T-helper 1 cell treated with Interleukin-12 subunit alpha and Interleukin-12 subunit beta and Interleukin-4 antibody, amounts not matched to agents 30 ng/mL and 1 ng/mL, for 36 hours (primary cell): ENCODE data around the gene CEACAM18. TPM values are rescaled to one million over a fixed set of nuclear protein-coding genes. Genes with fewer than 3 reads are reported as not detected.
"Not testable (repeated sequence)": the region's sequence is repeated elsewhere in the genome, so short reads cannot be mapped to it uniquely, and the experiment has no call there.

Experiments used
- intact Hi-C: fragments of 100-400 bp; cut with micrococcal nuclease; formaldehyde crosslinking; loops from one replicate; pipeline ENCODE4 v1.15.1; 2024
- total RNA-seq: library from RNA; stranded (reverse); gene quantifications from 2 replicates; pipeline ENCODE4 v1.2.3, GENCODE V29; 2022

The CEACAM18 gene
- total RNA-seq = not detected in 2 replicates

DNA sequence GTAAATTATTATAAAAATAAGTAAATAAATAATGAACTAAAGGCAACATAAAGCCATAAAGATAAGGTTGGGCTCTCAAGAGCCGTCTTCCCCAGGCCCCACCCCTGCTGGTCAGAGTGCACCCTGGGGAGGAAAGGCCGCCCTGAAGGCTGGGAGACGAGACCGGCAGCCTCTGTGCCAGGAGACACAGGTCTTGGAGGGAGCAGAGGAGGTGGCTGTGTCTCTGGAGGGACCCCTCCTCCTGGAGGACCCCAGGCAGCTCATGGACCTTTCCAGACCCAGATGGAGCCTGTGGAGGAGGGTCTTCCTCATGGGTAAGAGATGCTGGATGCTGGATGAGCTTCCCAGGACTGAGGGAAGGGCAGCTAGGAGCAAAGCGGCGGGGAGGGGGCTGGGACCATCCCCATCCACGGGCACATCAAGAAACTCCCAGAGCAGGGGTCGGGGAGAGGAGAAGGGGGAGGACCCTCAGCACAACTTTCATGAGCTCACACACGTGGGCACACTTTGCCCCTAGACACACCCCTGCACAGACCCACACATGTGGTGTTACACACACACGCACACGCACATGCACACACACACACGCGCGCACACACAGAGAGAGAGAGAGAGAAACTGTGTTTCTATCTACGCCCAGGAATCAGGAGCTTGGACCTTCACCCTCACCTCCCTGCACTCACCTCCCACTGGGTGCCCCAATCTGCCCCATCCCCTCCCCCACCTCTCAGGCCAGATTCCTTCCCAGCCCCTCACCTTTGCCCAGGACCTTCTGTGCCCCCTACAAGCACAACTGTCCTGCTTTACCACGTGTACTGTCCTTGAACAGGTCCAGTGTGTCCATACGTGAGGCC lies at the start of gene CEACAM18:
CEACAM18 (plus strand) TSS at position 159 of the 854 bp plus-strand sequence.
- intact Hi-C loops = no loop called here

DNA sequence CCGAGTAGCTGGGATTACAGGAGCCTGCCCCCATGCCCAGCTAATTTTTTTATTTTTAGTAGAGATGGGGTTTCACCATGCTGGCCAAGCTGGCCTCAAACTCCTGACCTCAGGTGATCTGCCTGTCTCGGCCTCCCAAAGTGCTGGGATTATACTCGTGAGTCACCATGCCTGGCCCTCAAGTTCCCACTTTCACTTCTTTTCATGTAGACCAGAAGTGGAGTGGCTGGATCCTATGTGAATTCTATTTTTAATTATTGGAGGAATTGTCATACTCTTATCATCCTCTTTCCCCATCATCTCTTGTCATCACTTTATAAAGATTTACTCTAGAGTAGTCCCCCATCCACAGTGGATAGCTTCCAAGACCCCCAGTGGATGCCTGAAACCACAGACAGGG lies 48.1 kb upstream of the CEACAM18 start:
- intact Hi-C loops = no loop called here

DNA sequence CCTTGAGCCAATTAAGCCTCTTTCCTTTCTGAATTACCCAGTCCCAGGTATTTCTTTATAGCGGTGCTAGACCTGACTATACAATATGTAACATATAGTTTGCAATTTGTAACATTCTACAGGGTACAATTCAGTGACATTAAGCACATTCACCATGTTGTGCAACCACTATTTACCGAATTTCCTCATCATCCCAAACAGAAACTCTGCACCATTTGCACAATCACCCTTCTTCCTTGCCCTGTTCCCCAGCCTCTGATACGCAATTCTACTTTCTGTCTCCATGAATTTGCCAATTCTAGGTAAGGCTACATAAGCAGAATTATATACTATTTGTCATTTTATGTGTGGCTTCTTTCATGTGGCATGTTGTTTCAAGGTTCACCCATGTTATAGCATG lies 47.2 kb upstream of the CEACAM18 start:
- intact Hi-C loops = no loop called here

DNA sequence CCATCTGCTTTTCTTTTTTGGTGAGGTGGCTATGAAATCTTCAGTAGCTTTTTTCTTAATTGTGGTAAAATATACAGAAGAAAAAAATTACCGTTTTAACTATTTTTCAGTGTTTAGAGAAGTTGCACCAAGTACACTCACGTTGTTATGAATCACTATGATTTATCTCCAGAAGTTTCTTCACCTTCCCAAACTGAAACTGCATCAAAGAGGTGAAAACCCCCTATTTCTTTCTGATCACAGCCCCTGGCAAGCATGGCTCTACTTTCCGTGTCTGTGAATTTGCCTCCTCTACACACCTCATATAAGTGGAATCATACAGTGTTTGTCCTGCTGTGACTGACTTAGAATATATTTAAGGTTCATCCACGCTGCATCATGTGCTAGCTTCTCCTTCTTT lies 45.3 kb upstream of the CEACAM18 start:
- intact Hi-C loops = no loop called here

DNA sequence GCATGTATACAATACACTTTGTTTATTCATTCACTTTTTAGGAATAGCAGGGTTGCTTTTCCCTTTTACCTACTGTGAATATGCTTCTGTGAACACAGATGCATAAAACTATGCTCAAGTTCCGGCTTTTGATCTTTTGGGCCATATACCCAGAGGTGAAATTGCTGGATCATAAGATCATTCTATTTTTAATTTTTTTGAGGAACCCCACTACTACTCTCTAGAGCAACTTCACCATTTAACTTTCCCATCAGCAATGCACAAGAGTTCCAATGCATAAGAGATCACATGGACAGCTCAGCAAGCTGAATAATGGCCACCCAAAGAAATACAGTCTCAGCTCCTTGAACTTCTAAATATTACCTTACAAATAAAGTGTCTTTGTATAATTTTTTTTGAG lies 43.9 kb upstream of the CEACAM18 start:
- intact Hi-C loops = no loop called here

DNA sequence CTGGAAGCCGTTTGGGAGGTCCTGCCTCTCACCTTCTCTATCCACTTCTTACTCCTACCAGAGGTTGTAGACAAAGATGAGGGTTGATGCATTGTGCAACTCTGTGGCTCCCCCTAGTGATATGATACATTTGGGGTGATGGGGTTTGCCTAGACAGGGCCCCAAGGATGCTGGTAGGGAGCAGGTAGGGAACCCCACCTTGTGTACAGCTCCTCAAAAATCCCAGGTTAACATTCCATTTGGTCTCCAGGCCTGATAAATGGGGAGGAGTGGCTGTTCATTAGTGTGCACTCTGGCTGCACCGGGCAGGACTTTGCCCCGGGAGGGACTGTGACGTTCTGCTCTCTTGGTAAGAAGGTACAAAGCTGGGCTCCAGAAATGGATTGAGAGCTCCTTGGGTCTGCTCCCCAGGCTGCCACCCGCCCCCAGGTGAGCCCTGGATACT lies 39.3 kb upstream of the CEACAM18 start:
- intact Hi-C loops = loop anchor here (1.0 kb wide), 2 partner anchors 41 to 100 kb away; no protein-coding TSS in a partner anchor

DNA sequence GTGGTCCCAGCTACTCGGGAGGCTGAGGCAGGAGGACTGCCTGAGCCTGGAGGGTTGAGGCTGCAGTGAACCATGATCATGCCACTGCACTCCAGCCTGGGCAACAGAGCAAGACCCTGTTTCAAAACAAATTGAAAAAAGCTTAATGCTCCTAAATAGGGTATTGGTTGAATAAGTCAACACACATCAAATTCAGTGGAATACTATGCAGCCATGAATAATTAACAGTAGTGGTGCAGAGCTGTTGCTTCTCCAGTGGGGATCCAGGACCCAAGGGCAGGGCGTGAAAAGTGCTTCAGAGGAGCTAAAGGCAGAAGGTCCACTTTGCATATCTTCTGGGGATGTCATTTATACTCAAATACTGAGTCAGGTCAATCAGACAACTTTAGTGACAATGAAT lies 38.3 kb upstream of the CEACAM18 start:
- intact Hi-C loops = loop anchor here (2.0 to 5.0 kb wide), 3 partner anchors 183 to 333 kb away; partner anchors contain the start of gene CTU1

DNA sequence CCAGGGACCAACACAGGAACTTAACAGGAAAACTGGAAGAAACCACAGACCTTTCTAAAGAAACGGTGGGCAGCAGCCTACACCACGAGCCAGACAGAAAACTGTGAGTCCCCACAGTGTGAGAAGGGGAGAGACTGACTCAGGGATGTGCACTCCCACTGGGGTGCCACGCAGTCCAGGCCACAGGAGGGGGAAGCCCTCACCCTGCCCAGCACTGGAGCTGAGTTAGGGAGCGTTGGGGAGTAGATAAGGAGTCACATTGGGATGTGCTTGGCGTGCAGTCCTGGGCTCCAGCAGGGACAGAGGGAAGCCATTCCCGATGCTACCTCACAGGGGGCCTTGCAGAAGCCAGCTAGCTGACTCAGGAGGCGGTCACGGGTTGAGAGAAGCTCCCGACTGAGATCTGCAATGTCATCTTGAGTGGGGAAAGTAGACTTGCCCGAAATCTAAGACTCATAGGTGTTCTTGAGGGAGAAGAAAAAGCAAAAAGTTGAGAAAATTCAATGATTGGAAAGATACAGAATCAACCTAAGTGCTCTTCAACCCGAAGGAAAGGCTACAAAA lies 37.4 kb upstream of the CEACAM18 start:
- intact Hi-C loops = loop anchor here (1.0 to 5.0 kb wide), 7 partner anchors 19 to 334 kb away; partner anchors contain the start of gene CTU1

DNA sequence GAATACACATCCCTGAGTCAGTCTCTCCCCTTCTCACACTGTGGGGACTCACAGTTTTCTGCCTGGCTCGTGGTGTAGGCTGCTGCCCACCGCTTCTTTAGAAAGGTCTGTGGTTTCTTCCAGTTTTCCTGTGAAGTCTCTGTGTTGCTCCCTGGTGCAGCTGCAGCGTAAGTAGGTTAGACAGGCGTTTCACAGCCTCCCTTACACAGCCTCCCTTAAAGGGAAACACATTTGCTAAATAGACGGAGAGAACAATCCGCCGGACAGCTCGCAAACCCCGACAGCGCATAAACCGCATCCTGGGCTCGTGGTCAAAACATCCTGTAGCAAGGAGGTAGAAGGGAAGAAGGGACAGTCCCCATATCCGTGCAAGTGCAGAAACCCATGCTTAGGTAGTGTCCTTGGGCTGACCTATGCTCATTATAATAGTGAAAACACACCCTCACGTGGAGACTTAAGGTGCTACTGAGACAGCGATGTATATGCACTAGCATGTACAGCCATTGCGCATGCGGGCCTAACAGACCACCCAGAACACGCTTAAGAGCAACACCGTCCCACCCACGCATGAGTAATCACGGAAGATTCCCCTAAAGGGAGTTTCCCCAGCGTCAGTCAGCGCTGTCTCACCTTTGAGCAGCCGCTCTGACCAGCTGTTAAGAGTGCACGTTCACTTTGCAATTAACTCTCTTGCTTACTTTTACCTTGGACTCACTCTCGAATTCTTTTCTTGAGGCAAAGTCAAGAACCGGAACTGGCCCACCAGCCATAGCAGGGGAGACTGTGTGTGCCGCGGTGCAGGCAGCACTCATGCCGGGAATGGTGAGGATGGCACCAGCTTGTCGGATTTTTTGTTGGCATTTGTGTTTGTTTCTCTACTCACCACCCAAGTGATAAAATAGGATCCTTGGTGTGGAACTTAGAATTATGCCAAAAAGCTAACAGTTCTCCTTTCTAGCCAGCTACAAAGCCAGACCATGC lies 36.6 kb upstream of the CEACAM18 start:
- intact Hi-C loops = loop anchor here (1.0 to 5.0 kb wide), 7 partner anchors 19 to 334 kb away; partner anchors contain the start of gene CTU1

DNA sequence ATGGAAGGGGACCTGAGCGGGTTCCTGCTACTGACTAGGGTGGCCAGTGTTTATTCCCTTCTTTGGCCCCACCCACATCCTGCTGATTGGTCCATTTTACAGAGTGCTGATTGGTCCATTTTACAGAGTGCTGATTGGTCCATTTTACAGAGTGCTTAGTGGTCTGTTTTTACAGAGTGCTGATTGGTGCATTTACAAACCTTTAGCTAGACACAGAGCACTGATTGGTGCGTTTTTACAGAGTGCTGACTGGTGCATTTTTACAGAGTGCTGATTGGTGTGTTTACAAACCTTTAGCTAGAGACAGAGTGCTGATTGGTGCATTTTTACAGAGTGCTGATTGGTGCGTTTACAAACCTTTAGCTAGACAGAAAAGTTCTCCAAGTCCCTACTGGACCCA lies 30.8 kb upstream of the CEACAM18 start:
- intact Hi-C loops = not testable (repeated sequence)

DNA sequence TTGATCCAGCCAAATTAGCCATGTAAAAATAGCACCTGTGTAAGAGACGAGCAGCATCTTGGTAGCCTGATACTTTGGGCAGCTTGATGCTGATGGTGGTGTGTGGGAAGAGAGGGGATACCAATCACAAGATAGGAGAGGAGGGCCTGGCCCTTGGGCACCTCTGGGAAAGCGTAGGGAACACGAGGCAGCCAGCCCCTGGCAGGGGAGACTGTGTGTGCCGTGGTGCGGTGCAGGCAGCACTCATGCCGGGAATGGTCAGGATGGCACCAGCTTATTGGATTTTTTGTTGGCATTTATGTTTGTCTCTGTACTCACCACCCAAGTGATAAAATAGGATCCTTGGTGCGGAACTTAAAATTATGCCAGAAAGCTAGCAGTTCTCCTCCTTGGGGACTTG lies 30.3 kb upstream of the CEACAM18 start:
- intact Hi-C loops = no loop called here

DNA sequence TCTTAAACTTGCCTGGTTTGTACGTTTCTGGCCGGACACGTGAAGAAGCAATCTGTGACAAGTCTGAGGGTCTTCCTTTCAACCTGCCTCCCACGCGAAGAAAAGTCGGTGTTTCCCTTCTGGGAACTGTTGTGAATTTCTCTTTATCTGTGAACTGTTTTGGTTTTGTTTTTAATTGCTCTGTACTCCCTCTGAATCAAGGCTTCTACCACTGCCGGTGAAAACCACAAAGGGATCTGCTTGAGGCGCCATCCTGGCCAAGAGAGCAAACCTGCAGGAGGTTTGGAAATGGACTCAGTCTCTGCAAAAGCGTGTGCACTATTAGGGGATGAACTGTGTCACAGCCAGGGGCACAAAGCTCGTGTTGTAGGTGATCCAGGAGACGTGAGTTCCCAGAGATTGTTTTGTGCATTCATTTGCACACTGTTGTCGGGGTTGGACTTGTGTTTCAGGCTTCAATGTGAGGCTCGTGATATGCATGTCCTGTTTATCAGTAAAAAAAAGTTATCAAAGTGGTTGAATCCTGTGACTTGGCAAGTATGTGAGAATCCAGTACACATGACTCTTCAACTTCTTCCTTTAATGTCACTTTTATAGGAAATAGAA lies 29.8 kb upstream of the CEACAM18 start:
- intact Hi-C loops = no loop called here

DNA sequence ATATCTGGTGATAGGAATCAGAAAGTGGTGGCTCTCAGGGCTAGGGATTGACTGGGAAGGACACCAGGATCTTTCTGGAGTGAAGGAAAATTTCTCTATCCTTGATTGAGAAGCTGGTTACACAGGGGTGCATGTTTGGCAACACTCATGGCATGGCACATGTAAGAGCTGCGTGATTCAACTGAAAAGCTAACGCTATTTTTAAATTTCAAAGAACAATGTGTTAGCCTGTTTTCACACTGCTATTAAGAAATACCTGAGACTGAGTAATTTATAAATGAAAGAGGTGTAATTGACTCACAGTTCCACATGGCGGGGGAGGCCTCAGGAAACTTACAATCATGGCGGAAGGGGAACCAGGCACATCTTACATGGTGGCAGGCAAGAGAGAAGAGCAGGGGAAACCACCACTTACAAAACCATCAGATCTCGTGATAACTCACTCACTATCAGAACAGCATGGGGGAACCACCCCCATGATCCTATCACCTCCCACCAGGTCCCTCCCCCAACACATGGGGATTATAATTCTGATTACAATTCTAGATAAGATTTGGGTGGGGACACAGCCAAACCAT lies 27.5 kb upstream of the CEACAM18 start:
- intact Hi-C loops = no loop called here

DNA sequence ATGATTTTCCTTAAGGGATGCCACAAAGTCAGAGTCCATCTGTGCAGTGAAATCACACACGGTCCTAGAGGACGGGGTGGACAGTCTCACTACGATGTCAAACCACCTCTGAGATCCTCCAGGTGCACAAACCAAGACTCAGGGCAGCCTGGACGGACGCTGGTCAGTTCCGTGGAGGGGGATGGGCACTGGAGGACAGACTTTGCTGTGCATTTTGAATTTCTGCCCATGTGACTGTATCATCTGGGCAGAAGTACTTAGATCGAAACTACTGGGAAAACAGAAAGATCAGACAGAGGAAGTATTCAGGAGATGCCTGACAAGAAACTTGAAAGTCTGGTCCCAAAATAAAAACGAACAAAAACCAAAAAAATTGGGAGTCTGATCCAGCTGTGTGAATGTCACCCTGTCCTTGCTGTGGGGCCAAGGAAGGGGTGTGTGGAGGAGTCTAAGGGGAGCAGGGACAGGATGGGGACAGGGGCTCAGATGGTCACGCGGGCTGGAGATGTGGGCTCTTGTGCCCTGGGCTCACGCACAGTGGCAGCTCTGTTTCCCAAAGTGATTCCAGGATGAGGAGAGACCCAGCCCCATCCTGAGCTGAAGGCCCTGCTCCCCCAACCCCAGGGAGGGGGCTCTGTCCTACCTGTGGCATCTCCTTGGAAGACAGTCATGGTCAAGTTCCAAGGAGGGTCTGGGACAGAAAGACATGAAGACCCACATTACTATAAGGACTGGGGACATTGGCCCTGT lies 21.6 kb upstream of the CEACAM18 start:
- intact Hi-C loops = no loop called here

DNA sequence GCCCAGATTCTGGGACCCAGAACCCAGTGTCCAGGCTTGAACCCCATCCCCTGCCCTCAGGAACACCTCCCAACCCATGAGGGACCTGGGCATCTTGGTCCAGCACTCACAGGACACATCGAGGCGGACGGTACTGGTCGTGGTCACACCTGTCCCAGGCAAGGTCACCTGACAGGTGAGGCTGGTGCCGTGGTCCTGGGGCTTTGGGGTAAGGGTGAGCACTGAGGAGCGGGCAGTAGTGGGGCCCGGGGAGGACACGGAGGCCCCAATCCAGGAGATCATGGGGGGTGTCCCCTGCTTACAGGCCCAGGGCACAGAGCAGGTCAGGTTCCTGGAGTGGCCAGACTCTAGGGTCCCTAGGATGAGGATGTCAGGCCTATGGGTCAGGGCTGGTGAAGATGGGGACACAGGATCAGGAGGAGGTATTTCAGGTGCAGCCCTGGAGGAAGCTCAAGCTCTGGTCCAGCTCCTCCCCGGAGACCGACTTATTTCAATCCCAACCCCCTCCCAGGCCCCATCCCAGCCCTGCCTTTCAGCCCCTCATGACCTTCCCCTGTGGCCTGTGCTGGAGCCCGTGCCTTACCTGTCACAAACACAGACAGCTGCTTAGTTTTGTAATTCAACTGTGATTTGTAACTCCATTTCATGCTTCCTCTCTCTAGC lies 20.9 kb upstream of the CEACAM18 start:
- intact Hi-C loops = no loop called here

DNA sequence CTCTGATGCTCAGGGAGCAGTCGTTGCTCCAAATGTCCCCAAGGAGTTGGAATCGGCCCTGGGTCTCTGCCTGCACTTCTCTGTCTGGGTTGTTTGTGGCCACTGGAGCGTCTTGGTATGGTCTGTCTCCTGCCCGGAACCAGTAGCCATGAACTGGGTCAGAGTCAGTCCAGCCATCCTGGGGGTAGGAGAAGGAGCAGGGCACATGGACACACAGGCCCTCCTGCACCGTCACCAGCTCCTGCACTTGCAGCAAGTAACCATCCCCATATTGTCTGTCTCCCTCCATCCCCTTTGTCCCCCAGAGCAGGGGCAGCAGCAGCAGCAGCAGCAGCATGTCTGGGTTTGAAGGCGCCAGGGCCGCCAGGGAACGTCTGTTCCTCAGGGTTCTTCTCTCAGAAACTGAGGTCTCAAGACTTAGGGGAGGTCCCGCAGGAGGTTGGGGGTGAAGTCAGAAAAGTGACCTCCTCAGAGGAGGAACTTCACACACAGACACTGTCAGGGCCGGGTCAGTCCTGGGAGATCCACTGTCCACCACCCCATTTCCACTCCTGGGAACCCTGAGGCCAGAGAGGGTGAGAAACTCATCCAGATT lies 20.2 kb upstream of the CEACAM18 start, which contains the start of gene SIGLEC8:
SIGLEC8 (minus strand) TSS at position 404 of the 595 bp plus-strand sequence; CDS start at position 337, 67 bp downstream.
- intact Hi-C loops = no loop called here

DNA sequence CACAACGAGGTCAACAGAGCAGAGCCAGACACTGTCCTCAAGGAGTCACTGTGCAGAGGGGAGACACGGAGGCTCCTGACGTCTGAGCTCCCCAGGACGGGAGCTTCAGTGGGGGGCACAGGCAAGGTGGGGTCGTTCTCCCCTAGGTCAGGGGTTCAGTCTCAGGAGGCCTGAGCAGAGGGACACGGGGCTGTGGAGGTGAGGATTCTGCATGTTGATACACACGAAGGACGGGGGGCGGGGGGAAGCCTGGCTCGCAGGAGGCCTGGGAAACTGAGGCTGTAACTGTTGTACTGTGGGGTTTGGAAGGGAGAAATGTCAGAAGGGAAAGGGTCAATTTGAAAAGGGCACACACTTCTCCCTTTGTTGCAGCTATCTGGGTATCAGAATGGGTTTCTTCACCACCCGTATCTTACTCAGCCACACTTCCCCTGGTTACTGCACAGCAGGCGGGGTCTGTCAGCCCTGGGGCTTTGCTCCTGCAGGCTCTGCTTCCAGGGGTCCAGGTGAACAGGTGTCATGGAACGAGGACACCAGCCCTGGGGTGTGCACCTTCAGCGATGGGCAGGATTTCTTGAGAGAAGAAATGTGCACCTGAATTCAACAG lies 19.3 kb upstream of the CEACAM18 start:
- intact Hi-C loops = no loop called here
